Measurements from ENCODE around the gene HIVEP2.

HIVEP2 gene

DNA sequence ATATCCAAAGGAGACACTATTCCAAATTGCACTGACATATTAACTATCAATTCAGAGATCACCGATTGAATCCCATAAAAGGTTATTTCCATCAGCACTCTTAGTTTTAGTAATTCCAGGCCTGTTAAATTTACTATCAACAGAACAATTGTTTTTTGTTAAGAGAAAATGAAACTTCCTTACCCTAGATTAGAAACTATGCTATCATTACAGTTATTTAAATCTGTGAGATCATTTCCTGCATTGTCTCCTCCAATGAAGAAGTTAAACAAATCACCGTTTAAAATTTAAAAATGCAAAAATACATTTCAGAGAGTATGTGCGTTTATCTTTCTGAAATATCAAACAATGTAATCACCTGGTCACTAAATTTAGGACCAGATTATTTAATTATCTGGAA, 57.5 kb downstream of the HIVEP2 start:
- no peak for DNase-seq

DNA sequence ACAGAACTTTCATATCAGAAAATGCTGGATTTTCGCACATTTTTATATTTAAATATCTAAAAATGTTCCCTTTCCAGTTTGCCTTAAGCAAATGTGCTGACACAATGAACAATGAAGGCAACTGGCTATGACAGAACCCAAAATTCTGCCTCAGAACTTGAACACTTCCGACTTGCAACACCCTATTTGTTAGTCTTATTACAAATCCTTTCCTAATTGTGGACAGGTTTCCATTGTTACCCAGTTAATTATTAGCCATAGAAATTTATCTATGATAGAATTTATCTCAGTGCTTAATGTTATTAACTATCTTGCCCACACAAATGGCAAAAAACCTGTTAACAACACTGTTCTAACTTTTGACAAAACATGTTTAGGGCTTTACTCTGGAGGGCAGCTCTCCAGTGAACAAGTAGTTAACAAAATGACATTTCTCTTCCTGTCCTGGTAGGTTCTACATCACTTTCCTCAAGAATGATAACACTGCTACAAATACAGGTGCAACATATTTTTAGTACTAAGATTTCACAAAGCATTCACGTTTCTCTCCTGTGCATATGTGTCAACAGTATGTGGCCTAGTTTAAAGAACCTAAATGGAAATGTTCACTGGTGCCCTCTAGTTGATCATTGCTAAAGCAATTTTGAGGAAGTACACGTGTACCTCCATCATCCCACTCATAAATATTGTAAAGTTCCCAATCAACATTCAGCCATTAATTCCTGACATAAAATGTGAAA, 58.4 kb downstream of the HIVEP2 start:
- no peak for DNase-seq

DNA sequence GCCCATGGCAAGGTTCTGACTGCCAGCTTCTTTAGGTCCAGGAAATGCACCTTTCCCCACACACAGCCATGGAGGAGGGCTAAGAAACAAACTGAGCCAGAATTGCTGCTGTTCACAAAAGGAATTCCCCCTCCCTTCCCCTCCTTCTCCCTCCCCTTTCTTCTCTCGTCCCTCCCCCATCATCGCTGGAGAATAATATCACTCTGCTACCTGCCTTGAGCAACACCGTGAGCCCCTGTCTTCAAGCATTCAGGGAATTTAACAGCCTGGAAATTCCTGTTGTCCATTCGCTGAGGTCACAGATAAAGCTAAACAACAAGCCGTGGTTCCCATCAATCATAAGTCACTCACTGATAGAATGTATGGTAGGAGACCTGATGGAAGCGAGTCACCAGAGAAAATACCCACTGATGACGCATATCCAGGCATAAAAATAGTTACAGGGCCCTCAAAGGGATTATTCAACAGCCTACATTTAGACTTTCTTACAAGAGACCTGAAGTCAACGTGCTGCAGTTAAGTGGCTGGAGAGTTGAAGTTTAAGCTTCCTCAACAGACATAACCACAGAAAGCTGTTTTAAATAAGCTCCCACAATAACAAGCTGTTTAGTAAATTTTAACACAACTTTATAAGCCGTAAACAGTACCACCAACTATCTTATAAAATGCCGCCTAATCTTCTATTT, 59.7 kb downstream of the HIVEP2 start:
- DNase-seq, result no peak

DNA sequence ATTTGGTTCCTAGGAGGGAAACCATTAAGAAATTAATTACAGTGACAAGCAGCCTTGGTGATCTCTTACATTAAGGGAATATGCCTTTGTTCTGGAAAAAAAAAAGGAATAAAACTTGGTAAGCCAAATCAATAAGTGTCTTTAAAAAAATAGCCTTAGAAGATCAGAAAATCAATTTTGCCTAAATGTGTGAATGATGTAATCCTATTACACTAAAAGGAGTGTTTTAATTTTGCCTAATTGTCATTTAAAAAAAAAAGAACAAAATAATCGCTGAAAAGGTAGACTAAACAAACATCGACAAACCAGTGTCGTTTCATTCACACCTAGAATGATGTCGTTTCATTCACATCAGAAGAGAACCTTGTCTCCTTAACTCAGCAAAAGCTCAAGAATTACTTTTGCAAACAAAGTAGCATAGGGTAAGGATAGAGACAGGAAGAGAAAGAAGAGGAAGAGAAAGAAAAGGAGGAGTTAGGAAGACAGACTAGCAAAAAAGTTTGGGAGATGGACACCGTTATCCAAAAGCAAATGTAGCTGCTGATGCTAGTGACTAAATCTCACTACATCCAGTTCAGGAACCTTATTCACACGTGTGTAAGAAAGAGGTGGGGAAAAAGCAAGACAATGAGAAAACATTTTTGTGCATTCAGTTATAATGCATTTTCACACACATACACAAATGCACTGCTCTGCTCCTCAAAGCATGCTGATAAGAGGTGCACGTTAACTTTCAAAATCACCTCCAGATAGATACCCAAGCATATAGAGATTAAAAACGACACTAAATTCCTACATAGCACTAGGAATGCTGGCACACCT, 60.6 kb downstream of the HIVEP2 start:
- no peak for DNase-seq

DNA sequence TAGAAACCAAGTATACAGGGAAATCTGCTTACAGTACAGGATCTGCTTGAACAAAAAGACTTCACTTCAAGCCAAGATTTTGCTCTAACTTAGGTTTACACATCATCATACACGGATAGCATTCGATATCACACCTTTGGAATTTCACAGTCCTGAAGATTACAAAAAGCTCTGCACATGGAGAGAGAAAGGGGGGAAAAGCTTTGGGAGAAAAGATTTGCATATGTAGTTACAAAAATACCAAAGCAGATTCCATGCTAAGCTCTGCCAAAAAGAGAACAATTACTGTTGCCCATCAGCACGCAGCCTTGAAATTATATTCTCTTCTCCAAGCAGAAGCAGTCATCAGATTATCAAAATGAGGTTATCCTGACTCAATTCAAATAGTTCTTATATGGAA, 62.0 kb downstream of the HIVEP2 start:
- no peak for DNase-seq

DNA sequence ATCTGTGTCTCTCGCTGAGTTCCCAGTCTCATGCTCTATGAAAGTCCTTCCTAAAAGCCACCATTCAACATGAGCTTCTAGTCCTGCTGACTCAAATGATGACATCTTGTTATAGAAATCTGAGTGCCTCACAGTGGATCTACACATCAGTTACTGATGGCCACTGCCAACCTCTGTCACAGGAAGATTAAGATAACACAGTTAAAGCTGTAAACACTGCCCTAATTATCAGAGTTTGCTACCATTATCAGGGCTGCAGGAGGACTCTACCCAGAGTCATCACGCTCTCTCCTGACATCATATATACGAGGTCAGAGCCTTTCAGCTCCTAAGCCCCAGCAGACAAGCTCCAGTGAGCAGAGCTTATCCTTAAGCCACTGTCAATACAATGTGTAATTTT, 63.2 kb downstream of the HIVEP2 start:
- no peak for DNase-seq

DNA sequence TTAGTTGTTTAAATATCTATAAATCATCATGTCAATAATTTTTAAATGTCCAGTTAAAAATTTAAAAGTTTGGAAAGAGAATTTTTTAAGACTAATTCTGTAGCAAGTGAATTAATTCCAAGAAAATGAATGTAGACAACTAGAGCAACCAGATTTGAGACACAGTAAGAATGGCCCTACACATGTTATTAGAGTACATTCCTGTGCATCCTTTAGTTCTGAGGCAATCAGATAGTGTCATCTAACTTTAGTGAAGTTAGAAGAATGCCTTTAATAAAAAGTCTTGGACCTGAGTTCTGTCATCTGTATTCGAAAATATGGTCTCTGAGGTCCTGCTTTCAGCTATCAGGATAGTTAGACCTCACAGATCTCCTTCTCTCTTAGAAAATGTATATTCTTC, 63.7 kb downstream of the HIVEP2 start:
- no peak for DNase-seq

DNA sequence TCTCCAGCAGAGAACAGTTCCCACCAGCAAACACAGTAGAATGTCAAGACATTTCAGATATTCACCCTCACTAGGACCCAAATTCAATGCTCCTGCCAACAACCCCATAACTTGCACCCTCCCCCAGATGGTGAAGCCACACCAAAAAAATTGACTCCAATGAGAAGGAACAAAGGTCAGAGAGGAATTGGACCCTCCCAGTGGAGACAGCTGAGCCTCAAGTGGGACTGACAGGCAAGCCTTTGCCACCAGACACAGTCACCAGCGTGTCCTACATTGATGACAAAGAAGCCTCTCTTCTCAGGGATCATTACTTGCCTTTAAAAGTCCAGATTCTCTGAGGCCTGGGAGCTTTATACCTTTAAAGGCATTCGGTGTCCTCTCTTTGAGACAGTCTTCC, 64.8 kb downstream of the HIVEP2 start:
- no peak for DNase-seq

DNA sequence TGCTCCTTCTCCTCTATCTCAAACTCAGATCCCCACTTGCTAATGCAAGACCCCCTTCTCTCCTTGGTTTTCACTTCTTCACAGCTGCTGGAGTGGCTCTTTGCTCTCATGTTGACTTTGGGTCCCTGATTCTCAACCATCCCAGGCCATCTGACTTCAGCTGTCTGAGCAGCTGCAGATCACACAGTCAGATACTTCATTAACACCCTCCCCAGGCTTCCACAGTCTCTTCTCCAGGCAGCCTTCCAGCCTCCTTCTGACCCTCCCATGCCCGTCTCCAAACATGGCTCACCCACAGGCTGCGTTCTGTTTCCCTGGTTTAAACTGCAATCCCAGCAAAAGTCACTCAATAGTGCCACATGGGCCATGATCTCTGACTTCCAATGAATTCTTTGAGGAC, 65.4 kb downstream of the HIVEP2 start:
- no peak for DNase-seq

DNA sequence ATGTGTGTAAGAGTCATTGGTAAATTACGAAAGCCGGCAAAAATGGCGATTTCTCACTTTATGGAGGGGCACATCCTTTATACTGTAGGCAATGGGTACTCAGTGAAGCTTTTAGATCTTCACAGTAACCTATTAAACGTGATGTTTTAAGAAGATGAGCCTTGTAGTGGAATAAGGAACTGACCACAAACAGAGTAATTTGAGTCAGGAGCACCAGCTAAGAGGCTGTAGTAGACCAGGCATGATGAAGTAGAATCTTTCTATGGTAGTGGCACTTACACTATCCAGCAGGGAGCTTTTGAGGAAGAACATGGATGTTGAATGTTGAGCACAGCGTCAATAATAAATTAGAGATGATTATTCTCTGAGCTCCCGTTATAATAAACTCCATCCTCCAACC, 65.9 kb downstream of the HIVEP2 start:
- DNase-seq, result no peak

DNA sequence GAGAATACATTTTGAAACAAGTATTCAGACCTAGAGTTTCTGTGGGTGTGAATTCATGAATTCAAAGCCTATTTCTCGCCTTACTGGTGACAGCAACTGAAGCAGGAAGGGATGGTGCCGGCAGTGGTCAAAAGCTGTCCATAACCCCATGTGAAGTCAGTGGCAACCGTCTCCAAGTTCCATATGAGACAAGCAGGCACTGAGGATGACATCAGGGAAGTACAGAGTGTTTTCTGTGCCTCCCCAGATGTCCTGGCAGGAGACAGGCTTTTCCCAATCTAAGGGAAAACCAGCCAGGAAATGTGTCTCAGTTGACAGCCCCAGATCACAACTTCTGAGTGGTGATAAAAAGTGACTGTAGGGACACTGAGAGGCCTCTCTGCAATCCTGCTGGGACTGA, 66.6 kb downstream of the HIVEP2 start:
- no peak for DNase-seq

DNA sequence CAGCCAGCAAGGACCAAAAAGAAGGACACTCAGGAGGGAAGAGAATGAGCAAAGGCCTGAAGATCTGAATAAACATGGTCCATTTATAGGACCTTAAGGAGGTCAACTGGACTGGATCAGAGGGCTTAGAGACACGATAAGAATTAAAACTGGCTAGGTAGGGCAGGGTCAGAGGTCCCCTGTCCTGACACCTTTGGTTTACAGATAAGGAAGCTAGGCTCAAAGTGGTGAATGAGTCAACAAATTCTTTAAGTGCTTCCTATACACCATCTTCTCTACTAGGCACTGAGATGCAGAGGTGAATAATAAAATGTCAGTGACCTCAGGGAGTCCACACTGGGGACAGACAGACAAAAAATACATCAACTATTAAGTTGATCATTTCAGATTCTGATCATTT, 70.3 kb downstream of the HIVEP2 start:
- DNase-seq, result no peak

DNA sequence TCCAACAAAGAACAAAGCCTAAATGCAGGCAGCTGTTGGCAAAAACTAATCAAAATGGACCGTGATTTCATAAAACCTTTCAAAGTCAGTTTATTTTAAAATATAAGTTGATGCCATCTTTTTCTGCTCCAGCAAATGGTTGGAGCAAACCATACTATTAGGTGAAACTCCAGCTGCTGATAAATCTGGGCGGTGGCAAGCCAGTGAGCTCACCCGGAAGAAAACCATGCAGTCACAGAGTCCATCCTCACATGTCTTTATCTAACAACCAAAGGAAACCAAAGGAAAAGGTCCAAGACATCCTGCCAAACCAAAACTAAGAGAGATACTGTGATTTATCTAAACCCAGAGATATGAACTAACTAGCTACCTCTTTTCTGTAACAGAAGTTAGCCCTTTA, 72.6 kb downstream of the HIVEP2 start:
- DNase-seq, result no peak

DNA sequence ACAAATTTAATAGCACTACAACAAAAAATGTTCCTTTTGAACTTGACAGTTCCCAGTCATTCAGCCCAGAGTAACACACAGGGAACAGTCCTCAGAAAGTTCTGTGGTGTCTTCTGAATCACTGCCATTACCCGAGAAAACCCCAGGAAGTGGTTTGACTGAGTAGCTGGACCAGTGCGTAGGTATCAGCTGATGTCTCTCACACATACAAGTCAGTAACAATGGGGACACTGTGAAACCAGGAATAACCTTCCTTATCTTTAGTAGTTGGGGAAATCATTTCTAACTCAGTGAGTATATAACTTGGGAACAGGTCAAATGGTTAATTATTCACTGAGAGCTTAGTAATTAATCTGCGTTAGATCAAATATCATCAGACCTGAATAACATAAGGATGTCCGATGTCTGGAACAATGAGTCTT, 73.1 kb downstream of the HIVEP2 start:
- no peak for DNase-seq

DNA sequence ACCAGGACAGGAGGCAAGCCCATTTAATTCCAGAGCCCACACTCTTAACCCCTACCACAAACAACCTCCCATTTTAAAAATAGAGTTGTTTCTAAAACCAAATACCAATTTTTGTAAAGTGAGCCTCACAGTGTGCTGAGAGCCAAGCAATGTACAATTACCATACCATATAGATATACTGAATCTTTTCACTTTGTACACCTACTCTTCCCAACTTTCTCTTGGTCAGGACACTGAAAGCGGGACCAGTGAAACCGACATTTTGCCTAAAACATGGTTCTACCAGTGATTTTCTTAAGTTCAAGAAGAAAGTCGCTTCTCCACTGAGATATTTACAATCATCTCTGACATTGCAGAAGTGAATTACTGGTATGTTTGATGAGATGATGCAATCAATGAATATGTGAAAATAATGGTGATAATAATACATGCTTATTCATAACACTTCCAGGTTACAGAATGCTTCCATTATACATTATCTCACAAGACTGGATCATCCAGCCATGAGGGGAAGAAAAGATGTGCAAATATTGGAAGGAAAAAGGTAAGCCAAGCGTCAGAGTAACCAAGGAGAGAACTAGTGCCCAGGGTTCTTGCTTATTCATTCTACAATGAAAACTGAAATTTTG, 74.1 kb downstream of the HIVEP2 start:
- no peak for DNase-seq

DNA sequence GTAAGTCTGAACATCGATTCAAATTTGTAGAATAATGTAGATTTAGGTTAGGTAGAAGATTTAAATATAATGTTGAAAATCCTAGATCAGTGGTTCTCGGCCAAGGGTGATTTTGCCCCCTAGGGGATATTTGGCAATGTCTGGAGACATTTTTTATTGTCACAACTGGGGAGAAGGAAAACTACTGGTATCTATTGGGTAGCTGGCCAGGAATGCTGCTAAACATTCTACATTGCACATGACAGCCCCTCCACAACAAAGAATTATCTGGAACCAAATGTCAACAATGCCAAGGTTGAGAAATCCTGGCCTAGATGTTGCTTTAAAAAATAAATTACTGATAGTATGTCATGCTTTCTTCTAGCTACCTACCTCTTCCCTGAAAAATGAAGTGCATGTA, 76.1 kb downstream of the HIVEP2 start:
- DNase-seq, result no peak

DNA sequence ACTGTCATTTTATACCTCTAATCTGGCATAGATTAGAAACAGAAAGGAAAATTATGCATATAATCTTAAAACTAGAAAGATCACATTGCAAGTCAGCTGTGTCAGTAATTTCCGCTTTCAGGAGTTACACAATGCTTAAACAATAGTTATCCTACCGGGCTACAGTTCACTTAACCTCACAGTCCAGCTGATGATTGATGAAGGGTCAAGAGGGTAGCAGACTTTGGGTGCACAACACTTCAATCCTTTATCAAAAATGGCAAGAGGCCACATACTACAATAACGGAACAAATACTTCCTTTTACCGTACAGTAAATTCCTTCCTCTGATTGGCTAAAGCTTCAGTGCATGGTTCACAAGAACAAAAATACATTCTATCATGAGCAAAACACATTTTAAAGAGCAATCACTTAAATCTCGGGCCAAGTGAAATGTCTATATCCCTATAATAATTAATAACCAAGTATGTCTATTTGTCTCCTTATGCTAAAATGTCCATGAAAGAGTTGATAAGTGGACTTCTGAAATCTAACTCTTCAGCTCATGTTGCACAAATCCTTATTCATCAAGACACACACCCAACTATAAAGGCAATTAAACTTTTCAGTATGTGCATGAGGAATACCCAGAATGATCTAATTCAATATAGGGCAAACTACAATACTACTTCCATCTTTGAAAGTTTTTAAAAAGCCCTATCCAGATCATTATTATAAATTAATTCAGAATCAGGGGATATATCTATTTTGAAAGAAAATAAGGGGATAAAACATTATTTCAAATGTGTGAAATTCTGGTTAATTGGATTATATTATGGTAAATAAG, 76.8 kb downstream of the HIVEP2 start:
- no peak for DNase-seq

DNA sequence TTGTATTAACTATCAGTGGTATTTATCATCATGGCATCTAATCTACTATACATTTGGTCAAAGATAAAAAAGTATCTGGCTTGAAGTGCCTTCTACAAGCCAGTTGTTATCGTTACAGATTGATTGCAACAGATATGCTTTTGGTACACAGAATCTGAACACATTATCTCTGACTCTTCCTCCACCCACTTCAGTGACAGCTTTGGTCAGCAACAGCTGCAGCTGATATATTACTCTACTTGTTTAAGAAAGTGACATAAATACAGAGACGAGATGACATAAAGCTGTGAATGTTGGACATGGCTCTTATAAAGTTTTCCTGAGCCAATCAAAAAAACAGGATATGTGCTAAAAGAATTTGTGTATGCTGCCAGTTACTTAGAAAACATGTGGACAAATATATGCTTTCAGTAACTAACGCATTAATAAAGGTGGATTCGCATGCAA, 77.6 kb downstream of the HIVEP2 start:
- DNase-seq, result no peak

DNA sequence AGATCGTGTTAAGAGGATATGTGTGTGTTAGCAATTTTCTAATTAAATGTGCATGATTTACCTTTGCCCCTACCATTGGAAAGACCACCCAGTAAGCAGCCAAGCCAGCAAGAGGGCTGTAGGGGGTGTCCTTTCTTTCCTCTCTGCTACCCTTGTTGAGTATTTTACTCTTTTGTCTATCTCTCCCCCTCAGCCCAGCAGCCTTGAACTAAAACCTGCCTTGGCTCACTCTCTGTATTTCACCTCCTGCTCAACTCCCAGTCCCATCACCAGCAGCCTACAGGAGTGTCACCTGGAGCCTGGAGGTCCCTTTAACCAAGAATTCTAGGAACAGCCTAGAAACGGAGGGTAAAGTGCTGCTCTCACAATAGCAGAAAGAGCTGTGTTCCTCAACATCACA, 81.0 kb downstream of the HIVEP2 start:
- DNase-seq, result no peak

DNA sequence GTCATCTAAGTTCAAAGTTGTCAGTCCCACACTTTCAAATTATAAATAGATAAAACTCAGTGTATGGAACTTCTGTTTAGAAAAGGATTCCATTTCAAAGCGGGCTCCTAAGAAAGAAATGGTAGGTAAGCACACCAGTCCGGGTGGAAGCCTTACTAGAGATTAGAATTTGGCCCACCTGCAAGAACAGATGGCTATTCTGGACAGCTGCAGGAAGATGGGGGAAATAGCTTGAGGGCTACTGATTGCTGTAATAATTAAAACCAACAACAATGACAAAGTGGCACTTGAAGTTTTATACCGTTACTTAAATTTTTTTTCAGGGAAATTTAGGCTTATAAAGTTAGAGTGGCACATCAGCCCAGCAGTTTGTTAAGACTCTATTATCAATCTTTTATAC, 83.3 kb downstream of the HIVEP2 start:
- DNase-seq, result no peak

DNA sequence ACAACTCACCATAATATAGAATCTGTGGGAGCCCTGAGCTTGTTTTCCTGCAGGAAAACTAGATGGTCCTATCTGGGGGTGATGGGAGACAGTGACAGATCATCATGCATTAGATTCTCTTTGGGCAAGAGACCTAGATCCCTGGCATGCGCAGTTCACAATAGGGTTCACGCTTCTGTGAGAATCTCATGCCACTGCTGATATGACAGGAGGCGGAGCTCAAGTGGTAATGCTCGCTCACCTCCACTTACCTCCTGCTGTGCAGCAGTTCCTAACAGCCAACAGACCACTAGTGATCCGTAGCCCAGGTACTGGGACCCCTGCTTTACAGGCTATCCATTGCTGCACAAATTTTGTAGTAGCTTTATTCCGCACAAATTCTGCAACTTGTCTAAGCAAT, 84.5 kb downstream of the HIVEP2 start:
- no peak for DNase-seq

DNA sequence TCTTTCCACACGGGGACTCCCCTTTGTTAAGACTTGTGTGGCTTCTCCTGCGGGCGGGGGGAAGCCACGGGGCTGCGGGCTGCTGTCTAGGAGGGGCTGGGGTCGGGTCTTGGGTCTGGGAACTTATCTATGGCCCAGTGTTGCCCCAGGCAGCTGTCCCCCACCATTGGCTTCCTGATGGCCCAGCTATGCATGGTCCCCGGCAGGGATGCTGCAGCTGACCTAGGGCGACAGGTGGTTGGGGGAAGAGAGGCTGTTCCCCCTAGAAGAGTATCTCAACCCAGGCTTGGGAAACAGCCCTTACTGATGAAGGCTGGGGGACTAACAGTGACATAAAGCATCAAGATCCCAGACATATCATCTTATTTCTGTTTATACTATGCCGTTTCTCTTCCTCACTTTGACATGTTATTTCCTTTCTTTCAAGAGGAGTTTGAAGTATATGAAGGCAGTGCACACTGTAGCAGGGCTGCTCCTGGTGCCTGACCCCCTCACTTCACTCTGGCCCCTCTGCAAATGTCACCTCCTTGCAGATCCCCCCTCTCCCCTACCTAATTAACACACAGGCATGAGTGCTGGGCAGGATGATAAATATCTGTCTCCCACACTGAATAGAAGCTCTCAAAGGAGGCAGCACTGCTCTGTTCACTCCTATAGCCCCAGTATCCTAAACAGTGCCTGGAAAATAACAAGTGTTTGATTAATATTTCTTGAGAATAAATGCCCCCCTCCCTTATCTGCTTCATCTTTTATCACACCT, 87.0 kb downstream of the HIVEP2 start:
- no peak for DNase-seq
